Measurements from ENCODE around the gene EIF1AD. TPM values are rescaled to one million over a fixed set of nuclear protein-coding genes. Genes with fewer than 3 reads are reported as not detected.

EIF1AD gene
- total and polyA plus RNA-seq, 9 of the 15 experiments (the other 6 are each of a cell fraction or from before 2014, with no cell fraction given), result 50.1 to 98.8 (median 58.7) TPM

DNA sequence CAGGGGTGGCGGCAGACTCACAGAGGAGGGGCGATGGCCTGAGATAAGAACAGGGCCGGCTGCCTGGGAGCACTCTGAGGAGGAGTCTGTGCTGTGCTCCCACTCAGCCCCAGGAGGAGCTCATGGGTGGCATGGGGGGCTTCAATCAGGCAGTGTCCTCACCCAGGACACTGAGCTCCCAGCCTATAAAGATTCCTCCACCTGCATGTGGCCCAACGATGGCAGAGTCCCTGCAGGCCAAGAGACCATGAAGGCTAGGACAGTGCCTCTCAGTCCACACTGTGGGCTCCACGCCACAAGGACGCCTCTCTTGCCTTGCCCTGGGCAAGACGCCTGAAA lies 11.8 kb upstream of the EIF1AD start (continued):
- no peak for TF ChIP-seq ZBED1 (IDR thresholded peaks at IDR 0.05)
- peak; percentile 88 for TF ChIP-seq MCM2 (IDR thresholded peaks at IDR 0.05; ENCODE audit: low read depth)
- TF ChIP-seq, protein P1, sequence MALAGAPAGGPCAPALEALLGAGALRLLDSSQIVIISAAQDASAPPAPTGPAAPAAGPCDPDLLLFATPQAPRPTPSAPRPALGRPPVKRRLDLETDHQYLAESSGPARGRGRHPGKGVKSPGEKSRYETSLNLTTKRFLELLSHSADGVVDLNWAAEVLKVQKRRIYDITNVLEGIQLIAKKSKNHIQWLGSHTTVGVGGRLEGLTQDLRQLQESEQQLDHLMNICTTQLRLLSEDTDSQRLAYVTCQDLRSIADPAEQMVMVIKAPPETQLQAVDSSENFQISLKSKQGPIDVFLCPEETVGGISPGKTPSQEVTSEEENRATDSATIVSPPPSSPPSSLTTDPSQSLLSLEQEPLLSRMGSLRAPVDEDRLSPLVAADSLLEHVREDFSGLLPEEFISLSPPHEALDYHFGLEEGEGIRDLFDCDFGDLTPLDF (CRISPR knock-in tag; IDR thresholded peaks at IDR 0.05), result no peak
- TF ChIP-seq, protein P2, sequence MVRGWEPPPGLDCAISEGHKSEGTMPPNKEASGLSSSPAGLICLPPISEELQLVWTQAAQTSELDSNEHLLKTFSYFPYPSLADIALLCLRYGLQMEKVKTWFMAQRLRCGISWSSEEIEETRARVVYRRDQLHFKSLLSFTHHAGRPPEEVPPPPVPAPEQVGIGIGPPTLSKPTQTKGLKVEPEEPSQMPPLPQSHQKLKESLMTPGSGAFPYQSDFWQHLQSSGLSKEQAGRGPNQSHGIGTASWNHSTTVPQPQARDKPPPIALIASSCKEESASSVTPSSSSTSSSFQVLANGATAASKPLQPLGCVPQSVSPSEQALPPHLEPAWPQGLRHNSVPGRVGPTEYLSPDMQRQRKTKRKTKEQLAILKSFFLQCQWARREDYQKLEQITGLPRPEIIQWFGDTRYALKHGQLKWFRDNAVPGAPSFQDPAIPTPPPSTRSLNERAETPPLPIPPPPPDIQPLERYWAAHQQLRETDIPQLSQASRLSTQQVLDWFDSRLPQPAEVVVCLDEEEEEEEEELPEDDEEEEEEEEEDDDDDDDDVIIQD (CRISPR knock-in tag; IDR thresholded peaks at IDR 0.05), result no peak
- TF ChIP-seq NR2F6 (CRISPR knock-in tag; IDR thresholded peaks at IDR 0.05), result no peak
- no peak for TF ChIP-seq HIVEP1 (CRISPR knock-in tag; IDR thresholded peaks at IDR 0.05)
- no peak for TF ChIP-seq PCBP1 (IDR thresholded peaks at IDR 0.05; ENCODE audit: low read depth, low read length, poor library complexity, severe bottlenecking)
- TF ChIP-seq ZBTB12 (CRISPR knock-in tag; IDR thresholded peaks at IDR 0.05), result no peak
- peak in 1 of 2 experiments; percentile 17; a peak in 1 of 4 replicates for TF ChIP-seq RCOR1 (IDR thresholded peaks at IDR 0.05; ENCODE audit: borderline replicate concordance in 1 of 2, low read depth in 2 of 2, low read length in 2 of 2)
- TF ChIP-seq ESRRA (IDR thresholded peaks at IDR 0.05; ENCODE audit: borderline replicate concordance, low read depth), result 0 out of 2 replicates have a peak, but pooled peaks have one; percentile 0
- TF ChIP-seq NR2C1 (IDR thresholded peaks at IDR 0.05), result no peak
- peak; percentile 2; the same call in 1 of the 2 replicates for TF ChIP-seq NR2C1 (tag; IDR thresholded peaks at IDR 0.05)
- TF ChIP-seq, protein P3, sequence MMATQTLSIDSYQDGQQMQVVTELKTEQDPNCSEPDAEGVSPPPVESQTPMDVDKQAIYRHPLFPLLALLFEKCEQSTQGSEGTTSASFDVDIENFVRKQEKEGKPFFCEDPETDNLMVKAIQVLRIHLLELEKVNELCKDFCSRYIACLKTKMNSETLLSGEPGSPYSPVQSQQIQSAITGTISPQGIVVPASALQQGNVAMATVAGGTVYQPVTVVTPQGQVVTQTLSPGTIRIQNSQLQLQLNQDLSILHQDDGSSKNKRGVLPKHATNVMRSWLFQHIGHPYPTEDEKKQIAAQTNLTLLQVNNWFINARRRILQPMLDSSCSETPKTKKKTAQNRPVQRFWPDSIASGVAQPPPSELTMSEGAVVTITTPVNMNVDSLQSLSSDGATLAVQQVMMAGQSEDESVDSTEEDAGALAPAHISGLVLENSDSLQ (IDR thresholded peaks at IDR 0.05), result peak; percentile 45
- TF ChIP-seq NR4A1 (CRISPR knock-in tag; IDR thresholded peaks at IDR 0.05), result no peak
- 0 out of 2 replicates have a peak, but pooled peaks have one; percentile 21 for TF ChIP-seq NR4A1 (tag; IDR thresholded peaks at IDR 0.05)
- TF ChIP-seq KDM1A (IDR thresholded peaks at IDR 0.05), result no peak
- TF ChIP-seq PHTF2 (CRISPR knock-in tag; IDR thresholded peaks at IDR 0.05), result no peak
- TF ChIP-seq ZFP36 (IDR thresholded peaks at IDR 0.05; ENCODE audit: low read depth, low read length, partially characterized antibody), result peak; percentile 41
- TF ChIP-seq TAL1 (IDR thresholded peaks at IDR 0.05), result no peak
- no peak for TF ChIP-seq ZHX1 (conservative IDR thresholded peaks at IDR 0.05; ENCODE audit: low read length)
- TF ChIP-seq HMG20A (CRISPR knock-in tag; conservative IDR thresholded peaks at IDR 0.05), result no peak
- 0 out of 2 replicates have a peak, but pooled peaks have one; percentile 12 for TF ChIP-seq ZNF232 (CRISPR knock-in tag; IDR thresholded peaks at IDR 0.05)
- TF ChIP-seq SMARCC2 (IDR thresholded peaks at IDR 0.05; ENCODE audit: low read depth), result no peak
- TF ChIP-seq RUNX1 (IDR thresholded peaks at IDR 0.05; ENCODE audit: low read depth), result no peak

Measured in K562 (cell line).